Dermis blood vessel endothelial cell (primary cell): Measurements from ENCODE around the gene SV2B. TPM values are rescaled to one million over a fixed set of nuclear protein-coding genes. Genes with fewer than 3 reads are reported as not detected.

ENCODE experiments used
- DNase-seq: peaks from one replicate; pipeline ENCODE4 v3.0.0; 2010
- total RNA-seq: library from RNA; depleted of rRNA; stranded (reverse); fragments of >200 nt; gene quantifications from 2 replicates; pipeline ENCODE4 v1.2.3, GENCODE V29; 2014

SV2B gene
- total RNA-seq, 1 donor from 2014 or later = 2.6 TPM

GRCh38 chr15:91271565-91272153 is 171.6 kb downstream of the SV2B start:
- peak; percentile 82 for DNase-seq

DNA sequence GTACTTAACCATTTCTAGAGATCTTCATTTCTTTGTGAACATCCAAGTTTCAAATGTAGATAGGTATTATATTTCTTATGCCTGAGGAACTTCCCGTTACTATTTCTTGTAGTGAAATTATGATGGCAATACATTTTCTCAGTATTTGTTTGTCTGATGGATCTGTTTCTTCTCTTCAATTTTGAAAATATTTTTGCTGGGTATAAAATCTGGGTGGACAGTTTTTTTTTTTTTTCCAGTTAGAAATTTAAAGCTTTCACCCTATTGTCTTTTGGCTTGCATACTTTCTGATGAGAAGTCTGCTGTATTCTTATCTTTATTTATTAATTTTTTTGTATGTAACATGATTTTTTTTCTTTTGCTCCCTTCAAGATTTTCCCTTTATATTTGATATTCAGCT is 175.8 kb downstream of the SV2B start:
- DNase-seq = no peak

- no peak for DNase-seq
Measured at GRCh38 chr15:91278951-91279350, 178.9 kb downstream of the SV2B start.

- DNase-seq = no peak
Measured at GRCh38 chr15:91279486-91279885, 179.4 kb downstream of the SV2B start.

- no peak for DNase-seq
Measured at GRCh38 chr15:91281947-91282346, 181.9 kb downstream of the SV2B start.

- DNase-seq = no peak
Measured at GRCh38 chr15:91282486-91282885, 182.4 kb downstream of the SV2B start.

- no peak for DNase-seq
Measured at GRCh38 chr15:91283155-91283554, 183.1 kb downstream of the SV2B start.

GRCh38 chr15:91284758-91285466 is 184.9 kb downstream of the SV2B start:
- DNase-seq = no peak

DNA sequence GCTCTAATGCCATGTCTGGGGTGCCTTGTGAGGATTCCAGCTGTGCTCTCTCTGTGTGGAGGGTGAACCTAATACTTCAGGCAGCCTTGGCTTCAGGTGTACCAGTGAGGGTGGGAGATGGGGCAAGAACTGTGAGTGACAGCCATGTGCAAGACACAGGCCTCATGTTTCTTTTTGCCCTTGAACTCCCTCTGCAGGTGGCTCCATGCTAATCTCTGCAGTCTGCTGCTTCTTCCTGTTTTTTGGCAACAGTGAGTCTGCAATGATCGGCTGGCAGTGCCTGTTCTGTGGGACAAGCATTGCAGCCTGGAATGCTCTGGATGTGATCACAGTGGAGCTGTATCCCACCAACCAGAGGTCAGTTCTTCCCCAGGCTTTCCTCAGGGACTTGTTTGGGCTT is 189.3 kb downstream of the SV2B start:
- no peak for DNase-seq

DNA sequence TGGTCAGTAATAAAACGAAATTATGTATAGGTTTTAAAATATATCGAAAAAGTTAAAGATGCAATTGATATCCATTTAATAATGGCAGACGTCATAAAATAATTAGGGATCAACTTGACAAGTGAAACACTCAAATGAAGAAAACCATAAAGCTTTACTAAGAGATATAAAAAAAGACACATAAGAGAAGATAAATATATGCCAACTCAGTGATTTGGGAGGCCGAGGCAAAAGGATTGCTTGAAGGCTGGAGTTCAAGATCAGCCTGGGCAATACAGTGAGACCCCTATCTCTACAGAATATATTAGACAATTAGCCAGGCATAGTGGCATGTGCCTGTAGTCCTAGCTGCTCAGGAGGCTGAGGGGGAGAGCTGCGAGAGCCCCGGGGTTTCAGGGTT is 190.5 kb downstream of the SV2B start:
- no peak for DNase-seq

DNA sequence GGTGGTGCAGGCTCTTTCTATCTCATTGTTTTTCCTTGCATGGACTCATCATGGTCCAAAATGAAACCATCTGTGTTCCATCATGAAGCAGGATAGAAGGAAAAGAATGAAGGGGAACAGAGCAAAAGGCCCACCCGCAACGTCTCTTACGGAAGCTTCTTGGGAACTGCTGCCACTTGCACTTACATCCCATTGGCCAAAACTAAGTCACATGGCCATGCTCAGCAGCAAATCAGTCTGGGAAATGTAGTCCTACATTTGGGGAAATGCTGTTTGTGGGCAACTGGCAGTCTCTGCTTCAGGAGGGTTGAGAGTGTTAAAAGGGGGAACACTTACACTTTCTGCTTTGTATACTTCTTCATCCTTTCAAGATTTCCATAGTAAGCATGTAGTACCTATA is 191.6 kb downstream of the SV2B start:
- peak; percentile 21 for DNase-seq

- DNase-seq = no peak
Measured at GRCh38 chr15:91294344-91294743, 194.3 kb downstream of the SV2B start.

GRCh38 chr15:91294795-91295194 is 194.7 kb downstream of the SV2B start:
- no peak for DNase-seq

- no peak for DNase-seq
Measured at GRCh38 chr15:91298101-91298500, 198.0 kb downstream of the SV2B start.

DNA sequence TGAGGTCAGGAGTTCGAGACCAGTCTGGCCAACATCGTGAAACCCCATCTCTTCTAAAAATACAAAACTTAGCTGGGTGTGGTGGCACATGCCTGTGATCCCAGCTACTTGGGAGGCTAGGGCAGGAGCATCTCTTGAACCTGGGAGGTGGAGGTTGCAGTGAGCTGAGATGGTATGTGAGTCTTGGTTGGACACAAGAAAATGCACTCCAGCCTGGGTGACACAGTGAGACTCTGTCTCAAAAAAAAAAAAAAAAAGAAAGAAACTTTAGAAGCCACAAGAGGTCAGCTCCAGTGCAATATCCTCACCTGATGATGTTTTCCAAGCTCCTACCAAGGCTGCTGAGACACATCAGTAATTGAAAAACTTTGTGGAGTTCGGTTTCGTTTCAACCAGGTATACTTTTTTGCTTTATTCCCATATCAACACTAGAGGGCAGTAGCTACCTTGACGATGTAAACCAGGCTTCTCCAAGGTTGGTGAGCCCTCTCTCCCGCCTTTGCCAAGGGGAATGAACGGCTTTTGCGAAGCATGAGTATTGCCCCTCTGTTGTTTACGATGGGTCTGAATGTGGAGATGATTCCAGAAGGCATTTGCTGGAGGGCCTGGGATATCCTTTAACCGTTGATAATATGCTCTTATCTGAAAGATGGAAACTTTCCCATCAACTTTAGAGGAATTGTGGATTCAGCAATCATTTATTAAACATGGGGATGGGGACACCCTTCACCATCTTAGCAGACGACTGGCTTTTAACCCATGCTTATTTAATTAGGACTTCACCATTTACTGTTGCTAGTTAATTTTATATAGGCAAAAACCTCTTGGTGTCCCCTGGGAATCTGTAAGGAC is 202.8 kb downstream of the SV2B start:
- peak; percentile 64 for DNase-seq

DNA sequence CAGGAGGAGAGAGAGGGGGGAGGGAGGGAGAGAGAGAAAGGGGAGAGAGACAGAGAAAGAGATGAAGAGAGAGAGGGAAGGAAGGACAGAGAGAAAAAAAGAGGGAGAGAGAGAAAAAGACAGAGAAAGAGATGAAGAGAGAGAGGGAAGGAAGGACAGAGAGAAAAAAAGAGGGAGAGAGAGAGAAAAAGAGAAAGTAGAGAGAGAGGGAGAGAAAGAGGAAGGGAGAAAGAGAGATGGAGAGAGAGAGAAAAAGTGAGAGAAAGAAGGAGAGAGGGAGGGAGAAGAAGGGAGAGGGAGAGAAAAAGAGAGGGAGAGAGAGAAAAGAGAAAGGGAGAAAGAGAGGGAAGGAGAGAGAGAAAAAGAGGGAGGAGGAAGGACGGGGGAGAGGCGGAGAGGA is 204.2 kb downstream of the SV2B start:
- DNase-seq = no peak

- DNase-seq = no peak
Measured at GRCh38 chr15:91304786-91305185, 204.7 kb downstream of the SV2B start.

DNA sequence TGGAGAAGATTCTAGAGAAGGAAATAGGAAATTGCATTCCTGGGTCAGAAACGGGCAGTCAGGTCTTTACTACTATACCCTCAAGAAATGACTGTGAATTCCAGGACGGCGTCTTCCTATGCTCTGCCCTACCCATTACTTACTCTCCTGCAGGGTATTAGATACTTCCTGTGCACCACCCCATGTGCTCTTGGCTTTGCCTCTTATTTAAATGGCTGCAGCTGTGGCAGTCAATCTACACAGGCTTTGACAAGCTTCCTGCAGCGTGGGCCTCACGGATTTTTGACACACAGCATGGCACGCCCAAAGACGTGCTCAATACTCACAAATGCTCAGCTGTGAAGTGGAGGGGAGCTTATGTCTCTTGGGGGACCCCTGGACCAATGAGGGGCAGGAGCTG is 206.1 kb downstream of the SV2B start:
- no peak for DNase-seq

DNA sequence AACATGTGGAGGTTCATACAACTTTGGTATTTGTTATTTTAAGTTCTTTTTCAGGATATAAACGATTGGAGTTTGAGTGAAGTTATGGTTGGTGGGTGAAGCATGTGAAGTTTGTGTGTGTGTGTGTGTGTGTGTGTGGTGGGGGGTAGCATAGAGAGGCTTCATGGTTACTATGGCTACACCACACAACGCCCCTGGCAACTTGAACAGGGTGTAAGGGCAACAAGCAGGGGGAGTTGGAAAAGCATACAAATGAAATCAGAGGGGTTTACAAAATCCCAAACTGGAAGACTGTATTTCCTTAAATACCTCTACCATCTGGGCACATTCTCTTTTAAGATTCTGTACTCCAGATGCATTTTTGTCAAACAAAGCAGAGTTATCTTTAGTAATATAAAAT is 207.5 kb downstream of the SV2B start:
- DNase-seq = no peak

GRCh38 chr15:91308199-91308598 is 208.1 kb downstream of the SV2B start:
- DNase-seq = no peak

DNA sequence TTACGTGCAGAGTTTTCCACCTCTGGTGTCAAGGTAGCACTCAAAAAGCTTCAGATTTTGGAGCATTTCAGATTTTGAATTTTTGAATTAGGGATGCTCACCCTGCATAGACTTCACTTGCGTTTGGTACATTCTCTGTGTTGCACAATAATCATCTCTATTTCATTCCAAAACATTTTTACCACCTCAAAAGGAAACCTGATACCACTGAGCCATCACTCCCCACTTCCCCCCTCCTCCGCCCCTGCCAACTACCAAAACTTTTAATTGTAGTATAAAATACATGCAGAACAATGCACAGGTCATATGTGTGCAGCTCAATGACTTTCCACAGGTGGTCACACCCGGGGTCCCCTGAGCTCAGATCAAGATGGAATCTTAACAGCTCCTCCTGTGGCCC is 208.8 kb downstream of the SV2B start:
- no peak for DNase-seq

DNA sequence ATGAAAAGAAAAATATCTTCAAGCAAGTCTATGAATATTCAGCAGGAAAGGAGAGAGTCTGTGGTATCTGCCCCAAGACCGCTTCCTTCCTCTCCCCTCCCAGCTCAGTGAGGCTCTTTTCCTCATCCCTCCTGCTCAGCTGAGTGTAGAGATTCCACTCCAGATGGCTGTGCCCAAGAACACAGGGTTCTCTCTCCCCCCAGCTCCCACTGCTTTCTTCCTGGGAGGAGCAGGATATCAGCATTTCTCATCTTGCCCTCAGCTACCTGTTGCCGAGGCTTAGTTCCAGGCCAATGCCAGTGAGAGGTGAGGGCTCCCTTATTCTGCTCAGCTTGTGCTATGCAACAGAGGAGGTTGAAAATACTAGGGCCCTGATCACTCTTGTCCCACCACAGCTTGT is 211.9 kb downstream of the SV2B start:
- no peak for DNase-seq

GRCh38 chr15:91316126-91316525 is 216.1 kb downstream of the SV2B start:
- DNase-seq = no peak

DNA sequence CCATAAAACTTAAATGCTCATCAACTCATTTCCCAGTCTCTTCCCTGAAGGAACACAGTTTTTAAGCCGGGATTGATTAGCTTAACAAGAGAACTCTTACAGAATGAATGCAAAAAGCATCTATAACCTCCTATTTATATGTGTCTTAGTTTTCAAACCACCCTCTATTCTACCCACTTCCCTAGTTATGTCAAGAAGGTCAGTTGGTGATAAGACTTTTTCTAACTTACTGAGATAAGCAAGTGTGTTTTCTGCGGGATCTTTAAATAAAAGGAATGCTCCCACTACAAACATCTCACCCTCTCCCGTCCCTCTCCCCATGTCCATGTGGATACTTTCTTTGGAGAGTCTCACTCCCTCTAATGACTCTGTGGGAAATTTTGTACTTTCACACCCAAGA is 218.5 kb downstream of the SV2B start:
- DNase-seq = no peak
